Activated gamma-delta T cell (primary cell): ENCODE results near the gene GABRG3.

ENCODE experiments used
- DNase-seq: peaks from one replicate; lab custom pipeline; 2025; lab: John Stamatoyannopoulos, UW

Gene GABRG3

DNA sequence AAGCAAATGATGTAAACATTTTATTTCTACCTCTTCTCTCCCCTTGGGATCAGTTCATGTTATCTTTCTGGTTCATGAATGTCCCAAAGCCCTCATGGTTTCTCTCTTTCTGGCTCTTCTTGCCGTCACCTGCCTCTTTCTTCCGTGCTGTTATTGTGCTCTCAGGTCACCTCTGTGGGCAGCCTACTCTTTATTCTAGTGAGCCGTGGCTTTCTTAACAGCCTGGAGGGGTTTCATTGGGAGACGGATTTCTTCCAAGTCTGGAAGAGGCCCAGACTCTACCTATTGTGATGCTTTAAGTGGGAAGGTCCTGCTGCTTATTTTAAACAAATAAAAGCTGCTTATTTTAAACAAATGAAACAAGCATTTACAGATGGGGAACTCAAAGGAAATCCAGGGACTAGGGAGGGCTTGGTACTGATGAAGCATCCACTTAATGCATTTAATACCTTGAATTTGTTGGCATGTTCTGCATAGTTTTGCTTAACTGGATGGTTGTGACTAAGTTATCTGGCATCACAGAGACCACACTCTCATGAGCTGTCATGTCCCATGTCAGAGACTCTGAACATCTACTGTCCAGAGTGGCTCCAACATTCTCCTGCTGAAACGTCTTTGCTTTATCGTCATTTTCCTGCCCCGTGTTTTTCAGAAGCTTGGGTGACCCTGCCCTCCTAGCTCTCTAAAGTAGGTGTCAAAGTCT lies 443.3 kb downstream of the GABRG3 start:
- no peak for DNase-seq

DNA sequence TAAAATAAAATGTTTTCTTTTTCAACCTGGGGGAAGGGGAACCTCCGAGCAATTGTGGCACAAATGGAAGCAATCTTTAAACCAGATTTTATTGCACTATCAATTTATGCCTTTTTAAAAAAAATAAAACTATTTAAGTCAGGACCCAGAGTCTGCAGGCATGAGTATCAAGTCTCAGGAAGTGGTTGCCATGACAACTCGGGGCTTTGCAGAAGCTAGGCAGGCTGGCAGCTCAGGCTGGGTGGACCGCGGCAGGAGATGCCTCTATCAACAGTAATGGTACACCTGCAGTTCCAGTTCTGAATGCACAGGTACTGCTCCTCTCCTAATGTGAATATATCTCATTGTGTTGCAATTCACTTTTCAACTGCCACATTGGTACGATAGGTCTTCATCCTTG lies 447.7 kb downstream of the GABRG3 start:
- DNase-seq = no peak

DNA sequence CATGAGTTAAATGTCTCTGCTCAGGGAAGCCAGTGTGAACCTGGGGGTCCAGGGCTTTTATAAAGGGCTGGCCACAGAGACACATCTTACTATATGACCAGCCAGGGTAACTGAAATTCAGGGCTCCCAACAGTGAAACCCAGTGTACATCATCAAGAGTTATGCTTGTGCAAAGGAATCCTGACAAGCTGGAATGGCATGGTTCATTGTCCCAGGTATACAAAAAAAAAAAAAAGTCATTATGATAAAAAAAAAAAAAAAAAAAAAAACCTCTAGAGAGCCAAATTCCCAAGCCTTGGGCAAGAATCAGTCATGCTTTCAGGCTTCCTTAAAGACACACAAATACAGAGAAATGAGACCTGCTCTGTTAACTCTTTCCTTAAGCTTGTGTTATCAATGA lies 452.0 kb downstream of the GABRG3 start:
- no peak for DNase-seq

DNA sequence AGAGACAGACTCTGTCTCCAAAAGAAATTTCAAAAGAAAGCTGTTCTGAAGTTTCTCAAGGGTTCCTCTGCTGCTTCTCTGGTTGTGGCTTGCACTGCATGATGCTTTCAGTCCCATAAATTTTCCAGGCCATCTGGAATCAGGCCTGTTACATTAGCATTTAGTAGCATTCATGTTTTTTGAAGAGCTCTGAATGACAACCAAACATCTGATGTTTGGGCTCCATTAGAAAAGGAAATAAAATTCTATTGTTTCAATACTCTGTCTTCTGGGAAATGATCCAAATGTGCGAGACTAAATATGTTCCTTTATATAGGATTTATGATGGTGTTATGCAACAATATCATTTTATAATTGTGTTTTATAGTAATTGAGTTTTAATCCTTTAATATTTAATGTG lies 455.8 kb downstream of the GABRG3 start:
- no peak for DNase-seq

DNA sequence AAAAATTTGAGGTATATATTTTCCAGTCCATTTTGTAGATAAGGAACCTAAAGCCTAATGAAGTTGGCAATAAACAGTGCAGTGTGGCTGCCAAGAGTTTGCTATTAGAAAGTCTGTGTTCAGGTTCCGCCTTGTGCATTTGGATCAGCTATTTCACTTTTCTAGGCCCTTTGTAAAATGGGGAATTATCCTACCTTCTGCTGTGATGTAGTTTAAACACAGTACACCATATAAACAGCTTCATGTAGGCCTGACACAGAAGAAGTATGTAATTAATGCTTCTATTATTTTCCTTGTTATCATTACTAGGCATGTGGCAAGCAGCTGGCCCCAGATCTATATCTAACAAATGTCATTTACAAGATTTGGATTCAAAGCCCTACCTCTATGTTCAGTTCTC lies 456.3 kb downstream of the GABRG3 start:
- DNase-seq = no peak

DNA sequence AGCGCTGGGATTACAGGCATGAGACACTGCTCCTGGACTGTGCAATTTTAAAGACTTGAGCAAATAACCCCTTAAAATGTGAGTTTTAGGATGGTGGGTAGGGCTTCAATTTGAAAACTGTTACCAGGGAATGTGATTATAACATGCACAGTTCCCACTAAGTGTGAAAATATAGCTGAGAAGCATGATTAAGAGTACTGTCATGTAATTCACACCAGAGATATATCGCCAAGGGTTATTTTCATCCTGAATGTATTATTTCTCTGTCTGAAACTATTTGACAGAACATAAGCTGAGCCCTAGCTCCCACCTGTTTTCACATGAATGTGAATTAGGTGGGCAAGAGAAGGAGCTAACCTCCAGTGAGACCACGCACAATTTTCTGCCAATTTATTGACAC lies 457.2 kb downstream of the GABRG3 start:
- DNase-seq = no peak

DNA sequence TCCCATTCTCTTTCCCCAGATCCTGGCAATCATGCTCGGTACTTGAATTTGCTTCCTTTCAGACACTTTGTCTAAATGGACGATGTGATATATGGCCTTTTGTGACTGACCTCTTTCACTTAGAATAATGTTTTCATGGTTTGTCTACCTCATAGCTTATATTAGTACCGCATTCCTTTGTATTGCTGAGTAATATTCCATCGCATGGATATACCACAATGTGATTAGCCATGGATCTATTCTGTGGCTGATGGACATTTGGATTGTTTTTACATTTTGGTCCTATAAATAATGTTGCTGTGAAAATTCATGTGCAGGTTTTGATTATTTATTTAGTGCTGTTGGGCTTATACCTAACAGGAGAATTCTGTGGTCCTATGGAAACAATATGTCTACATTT lies 458.6 kb downstream of the GABRG3 start:
- DNase-seq = no peak

DNA sequence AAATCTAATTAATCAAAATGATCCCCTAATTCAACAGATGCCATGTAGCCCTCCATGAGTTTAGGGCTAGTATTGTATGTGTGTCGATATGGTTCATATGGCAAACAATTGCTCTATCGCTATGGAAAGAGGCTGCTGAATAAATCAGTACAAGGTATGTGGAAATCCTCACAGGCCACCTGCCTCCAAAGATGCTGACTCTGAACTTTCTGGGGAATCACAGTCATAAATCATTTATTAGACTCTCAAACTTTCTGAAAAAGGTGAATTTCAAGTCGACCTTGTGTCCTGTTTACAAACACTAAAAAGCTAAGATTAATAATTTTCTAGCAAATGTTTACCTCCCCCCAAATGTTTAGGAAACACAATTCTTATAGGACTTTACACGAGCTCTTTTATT lies 462.6 kb downstream of the GABRG3 start:
- no peak for DNase-seq

DNA sequence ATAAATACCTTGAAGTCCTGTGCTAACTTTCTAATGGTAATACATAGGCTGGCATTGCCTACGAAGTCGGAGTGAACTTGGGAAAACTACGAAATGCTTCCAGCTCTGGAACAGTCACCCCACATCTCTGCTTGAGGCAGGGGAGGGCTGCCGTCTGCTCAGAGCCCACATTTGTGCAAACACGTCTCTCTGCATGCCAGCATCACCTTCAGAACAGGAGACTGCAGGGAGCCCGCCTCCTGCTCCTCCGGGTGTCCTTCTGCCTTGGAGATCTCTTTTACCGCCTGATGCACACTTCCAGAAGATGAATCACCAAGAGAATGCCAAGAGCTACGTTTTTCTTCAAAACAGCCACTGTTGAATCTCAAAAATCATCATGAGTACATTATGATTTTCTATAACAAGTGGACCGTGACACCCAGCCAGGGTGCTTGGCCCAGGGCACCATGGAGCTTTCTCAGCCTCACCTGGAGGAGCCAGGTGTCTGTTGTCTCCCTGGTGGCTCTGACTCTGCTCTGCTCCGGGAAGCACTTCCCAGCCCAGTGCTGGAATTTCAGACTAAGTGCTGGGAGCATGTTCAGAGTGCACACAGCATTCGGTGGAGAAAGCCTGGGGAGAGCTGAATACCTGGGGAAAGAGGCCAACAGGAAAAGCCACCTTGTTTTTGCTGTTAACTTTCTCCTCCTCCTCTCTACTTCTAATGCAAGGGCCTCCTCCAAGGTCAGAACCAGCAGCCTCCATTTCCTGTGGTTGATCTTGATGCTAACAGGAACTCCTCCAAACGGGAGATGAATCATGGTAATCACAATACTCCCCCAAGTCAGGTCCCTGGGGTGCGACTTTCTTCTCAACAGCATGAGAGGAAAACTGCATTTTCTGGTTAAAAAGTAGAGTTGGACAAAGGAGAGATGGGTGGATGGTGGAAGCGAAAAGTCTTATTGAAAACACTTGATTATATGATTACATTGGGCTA lies 467.7 kb downstream of the GABRG3 start:
- DNase-seq = no peak

DNA sequence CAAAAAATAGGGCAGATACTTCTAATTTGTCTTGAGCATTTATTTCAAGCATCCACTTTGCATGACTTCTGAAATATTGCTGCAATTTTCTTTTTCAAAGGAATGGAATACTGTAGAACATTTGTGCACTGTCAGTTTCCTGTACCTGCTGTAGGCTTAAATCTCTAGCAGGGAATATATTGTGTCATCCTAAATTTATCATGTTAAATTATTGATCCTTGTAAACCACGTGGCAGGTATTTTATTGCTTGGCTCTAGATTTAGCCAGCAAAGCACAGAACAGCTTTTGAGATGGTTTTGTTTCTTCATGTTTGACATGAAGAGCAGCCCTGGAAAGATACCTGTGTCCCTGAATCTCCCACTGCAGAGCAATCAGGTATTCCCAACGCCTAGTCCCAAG lies 470.1 kb downstream of the GABRG3 start:
- DNase-seq = no peak

DNA sequence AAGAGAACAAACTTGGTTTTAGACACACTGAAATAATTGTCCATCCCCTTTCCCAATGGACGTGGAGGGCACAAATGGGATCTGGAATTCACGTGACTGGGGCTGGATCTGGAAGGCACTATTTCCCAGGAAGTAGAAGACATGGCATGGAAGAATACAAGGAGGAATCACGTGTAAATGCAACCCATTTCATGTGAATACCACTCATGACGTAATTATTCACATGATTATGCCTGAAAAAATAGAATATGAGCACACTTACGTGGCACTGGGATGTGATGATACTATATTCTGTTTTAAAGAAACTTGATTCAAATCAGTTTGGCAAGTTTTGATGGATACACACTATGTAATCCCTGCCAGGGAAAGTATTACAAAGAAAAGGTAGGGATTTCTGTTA lies 477.3 kb downstream of the GABRG3 start:
- no peak for DNase-seq

DNA sequence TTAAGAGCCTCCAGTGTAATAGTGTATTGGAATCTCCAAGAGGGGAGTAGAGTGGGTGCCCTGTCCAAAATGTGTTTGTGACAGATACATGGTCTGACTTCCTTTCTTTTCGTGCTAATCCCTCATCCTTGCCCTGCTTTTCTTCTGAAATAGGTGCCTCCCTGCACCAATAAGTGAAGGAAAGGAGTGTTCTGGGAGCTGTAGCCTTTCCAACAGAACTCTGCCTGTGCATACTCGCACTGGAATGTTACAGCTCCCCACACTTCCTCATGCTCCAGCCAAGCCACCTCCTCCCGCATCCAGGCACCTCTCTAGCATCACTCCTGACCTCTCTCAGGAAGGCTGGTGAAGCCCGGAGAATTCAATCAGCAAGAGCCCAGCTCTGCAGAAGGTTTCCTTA lies 478.0 kb downstream of the GABRG3 start:
- no peak for DNase-seq

DNA sequence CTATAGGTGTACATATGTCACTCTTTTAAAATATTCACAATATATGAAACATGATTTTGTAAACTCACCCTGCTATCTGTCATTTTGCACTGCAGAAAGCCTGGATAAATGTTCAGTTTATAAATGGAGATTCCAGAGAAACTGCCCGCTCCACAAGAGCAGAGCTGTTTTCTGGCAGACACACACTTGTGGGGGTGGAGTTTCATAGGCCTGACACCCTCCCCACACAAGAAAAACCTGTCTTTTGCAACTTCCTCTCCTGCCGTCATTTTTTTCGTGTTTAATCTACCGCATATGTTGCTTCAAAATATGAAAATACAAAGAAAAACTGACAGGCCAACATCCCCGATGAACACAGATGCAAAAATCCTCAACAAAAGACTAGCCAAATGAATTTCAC lies 479.0 kb downstream of the GABRG3 start:
- no peak for DNase-seq

DNA sequence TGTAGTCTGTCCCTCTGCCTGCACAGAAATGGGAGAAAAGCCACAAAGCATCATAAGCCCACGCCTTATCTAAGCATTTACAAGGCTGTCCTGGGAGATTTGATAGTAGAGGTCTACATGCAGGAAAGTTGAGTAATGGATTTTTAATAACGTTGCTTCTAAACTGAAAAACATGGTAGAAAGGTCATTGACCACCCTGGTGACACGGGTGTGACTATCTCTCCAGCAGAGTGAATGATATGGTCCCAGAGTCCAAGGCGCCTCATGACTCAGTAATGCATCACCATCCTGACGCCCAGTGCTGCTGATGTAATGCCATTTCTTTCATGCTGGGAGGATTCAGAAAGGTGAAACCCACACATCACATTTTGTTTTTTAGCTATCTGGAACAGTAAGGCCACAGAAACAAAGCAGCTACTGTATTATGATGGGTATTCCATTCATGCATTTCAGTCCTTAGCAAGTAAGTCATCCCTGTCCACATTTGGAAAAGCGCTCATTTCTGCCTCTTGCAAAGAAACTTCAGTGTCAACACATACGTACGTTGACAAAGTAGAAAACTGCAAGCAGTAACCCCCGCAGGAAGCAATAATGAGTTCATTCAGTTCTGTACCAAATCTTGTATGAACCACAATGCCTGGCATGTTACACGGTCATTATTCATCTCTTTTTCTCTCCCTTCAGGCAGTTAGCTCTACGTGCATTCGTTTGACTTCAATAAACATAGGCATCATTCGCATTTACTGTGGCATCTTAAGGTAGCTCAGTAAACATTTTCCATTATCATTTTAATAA lies 483.5 kb downstream of the GABRG3 start:
- DNase-seq = no peak

DNA sequence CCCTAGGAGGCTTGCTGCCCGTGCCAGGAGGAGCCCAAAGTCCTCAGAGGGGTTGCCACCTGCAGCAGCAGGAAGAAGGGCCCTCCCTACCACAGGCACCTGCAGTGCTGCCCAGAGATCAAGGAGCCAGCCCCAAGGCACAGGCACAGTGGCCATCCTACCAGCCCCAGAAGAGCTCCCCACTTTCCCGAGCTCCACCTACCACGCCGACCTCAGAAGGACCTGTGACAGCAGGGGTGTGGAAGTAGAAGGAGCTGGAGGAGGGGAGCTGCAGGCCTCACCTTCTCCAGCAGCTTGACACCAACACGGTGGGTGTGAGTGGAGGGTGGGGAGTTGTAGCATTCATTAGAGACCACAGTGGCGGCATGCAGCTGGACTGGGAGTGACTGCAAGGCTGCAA lies 485.8 kb downstream of the GABRG3 start:
- no peak for DNase-seq

DNA sequence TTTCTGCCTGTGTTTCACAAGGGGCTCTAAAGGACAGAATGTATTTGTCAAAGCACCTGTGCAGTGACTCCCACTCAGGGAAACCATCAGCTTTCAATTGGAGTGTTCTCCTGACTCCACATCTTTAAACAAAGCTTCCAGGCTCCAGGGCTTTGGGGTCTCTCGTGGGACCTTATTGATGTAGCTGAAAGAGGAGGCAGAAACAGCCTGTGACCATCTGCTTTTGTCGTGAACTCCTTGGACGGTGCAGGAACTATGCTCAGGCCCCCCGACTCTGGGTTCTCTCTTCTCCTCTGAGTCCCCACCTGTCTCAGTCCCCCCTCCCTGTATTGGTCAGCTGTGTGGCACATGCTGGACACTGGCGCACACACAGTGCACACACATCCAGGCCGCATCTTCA lies 486.8 kb downstream of the GABRG3 start:
- DNase-seq = no peak

DNA sequence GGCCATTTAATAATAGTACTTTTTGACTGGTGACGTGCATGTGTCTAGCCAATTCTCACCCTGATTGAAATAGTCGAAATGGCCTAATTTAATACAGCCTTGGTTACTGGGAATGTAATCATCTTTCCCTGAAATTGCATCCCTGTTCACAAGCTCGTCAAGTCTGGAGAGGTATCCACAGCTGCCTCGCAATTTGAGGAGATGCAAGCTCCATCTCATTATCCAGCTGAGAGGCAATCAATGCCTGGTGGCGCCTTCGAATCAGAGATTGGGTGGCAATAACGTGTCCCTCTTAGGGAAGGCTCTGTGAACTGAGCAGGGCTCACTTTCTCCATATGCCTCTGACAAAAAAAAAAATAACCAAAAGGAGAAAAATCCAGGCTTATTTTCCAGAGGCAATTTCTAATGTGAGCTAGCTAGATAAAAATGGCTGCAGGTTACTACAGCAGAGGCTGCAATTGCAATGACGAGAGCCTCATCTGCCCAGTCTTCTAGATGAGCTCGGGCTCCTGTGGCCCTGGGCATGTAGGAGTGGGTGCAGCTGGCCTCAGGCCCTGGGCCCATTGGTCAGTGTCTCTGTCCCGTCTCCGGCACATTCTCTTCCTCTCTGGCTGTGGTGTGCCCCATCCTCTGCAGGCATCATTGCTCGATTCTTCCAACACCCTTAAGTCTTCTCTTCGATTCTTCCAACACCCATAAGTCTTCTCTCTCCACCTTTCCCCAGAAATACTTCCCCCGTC lies 487.5 kb downstream of the GABRG3 start:
- no peak for DNase-seq

DNA sequence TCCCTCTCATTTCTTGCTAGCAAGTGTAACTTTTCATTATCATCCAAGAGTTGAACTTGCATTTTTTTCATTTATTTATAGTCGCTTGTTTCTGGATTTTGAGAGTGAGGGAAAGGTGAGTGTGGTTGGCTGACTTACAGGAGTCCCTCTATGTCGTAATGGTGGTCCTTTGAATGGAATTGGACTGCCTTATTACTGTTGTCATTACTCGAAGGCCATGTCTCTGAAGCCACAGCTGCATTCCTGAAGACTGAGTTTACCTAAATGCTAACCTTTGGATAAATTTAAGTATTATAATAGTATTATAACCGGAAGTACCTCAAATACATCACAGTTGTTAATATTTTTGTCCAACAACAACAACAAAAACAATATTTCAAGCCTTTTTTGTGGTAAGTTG lies 488.9 kb downstream of the GABRG3 start:
- no peak for DNase-seq

DNA sequence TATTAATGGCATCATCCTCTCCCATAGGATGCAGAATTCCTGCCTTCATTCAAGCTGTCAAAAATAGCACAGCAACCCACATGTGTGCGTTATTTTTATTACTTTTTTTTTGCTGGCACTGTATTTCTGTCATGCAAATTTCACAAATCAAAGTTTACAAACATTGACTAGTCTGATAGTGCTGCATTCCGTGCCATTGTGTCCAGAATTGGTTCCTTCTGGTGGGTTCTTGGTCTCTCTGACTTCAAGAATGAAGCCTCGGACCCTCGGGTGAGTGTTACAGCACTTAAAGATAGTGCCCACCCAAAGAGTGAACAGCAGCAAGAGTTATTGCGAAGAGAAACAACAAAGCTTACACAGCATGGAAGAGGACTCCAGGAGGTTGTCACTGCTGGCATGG lies 490.2 kb downstream of the GABRG3 start:
- no peak for DNase-seq

DNA sequence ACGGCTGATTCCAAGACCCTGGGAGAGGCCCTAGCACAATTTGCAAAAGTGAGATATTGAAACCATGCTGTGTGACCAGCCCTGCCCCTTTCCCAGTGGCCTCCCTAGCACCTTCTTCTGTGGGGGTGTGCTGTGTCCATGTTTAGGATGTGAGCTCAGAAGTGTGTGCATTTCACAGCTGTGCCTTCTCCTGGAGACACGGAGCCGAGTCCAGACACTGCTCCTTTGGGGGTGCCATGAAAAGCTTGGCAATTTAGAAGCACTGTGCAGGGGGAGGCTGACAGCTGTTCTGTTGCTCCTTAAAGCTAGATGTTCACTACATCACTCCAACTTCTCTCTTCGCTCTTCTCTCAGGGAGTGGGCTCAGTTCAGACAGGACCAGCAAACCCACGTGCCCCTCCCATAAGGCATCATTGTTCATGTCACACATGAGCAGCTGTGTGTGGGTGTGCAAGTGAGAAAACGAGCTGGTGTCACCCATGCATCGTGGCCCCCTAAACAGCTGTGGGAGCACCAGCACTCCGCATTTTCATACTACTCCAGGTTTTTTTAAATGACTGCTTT lies 492.6 kb downstream of the GABRG3 start:
- no peak for DNase-seq

DNA sequence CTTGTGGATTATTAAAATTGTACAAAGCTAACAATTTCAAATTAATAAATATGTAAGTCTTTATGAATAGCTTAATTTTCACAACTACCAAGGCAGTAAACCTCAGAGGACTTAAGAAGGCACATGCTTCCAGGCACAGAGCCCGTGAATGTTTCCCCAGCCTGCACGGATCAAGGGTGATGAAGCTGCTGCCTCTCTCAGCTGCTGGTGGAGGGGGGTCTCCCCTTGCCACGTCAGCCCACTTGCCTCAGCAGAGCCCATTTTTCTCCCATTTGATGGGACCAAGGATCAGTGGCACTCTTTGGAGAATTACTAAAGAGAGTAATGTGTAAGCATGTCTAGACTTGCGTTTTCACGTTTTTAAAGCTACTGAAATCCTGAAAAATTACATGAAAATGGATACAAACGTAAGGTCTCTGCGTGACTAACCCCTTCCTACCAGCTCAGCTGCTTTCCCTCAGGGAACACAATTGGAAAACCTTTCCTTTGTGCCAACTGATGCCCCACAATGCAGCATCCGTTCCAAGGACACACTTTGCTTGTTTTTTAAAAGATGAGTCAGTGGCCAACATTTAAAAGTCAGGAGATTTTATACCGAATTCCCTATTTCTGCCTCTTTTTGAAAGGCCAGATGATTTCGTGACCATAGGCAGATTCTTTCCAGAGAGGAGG lies 494.1 kb downstream of the GABRG3 start:
- DNase-seq = no peak
